HG02623 (cell line): ENCODE measurements around the gene BCAS3.
"Not testable (repeated sequence)": the region's sequence is repeated elsewhere in the genome, so short reads cannot be mapped to it uniquely, and the experiment has no call there.

Experiments
- ATAC-seq: cut with Tn5 transposase; IDR thresholded peaks from one replicate; pipeline ENCODE4 v1.9.1; 2021; ENCODE audit warnings: moderate library complexity; ENCODE audit not compliant: unreplicated experiment

The BCAS3 gene

GRCh38 chr17:60677308-60678117, at the start of gene BCAS3:
Gene BCAS3, plus strand, starts transcription at chr17:60677851.
- peak; percentile 97 for ATAC-seq

GRCh38 chr17:60628252-60628889, 49.3 kb upstream of the BCAS3 start:
- no peak for ATAC-seq

GRCh38 chr17:60629120-60629519, 48.5 kb upstream of the BCAS3 start:
- ATAC-seq: no peak

GRCh38 chr17:60630352-60630751, 47.3 kb upstream of the BCAS3 start:
- no peak for ATAC-seq

GRCh38 chr17:60631119-60631518, 46.5 kb upstream of the BCAS3 start:
- ATAC-seq: no peak

GRCh38 chr17:60637683-60638082, 40.0 kb upstream of the BCAS3 start:
- ATAC-seq: no peak

- ATAC-seq: no peak
These were observed 38.7 kb upstream of the BCAS3 start for GRCh38 chr17:60639019-60639330.

GRCh38 chr17:60640503-60640902, 37.1 kb upstream of the BCAS3 start:
- no peak for ATAC-seq

- ATAC-seq: no peak
These were observed 36.5 kb upstream of the BCAS3 start for GRCh38 chr17:60641126-60641525.

GRCh38 chr17:60641810-60642220, 35.8 kb upstream of the BCAS3 start:
- ATAC-seq: peak; percentile 60

GRCh38 chr17:60645918-60646523, 31.6 kb upstream of the BCAS3 start:
- no peak for ATAC-seq

- ATAC-seq: no peak
These were observed 30.9 kb upstream of the BCAS3 start for GRCh38 chr17:60646701-60647100.

- ATAC-seq: no peak
These were observed 29.9 kb upstream of the BCAS3 start for GRCh38 chr17:60647705-60648104.

GRCh38 chr17:60652454-60653247, 25.0 kb upstream of the BCAS3 start:
- peak; percentile 93 for ATAC-seq

GRCh38 chr17:60653569-60653968, 24.1 kb upstream of the BCAS3 start:
- no peak for ATAC-seq

GRCh38 chr17:60656499-60656898, 21.2 kb upstream of the BCAS3 start:
- ATAC-seq: no peak

GRCh38 chr17:60659156-60659555, 18.5 kb upstream of the BCAS3 start:
- ATAC-seq: no peak

- ATAC-seq: no peak
These were observed 16.2 kb upstream of the BCAS3 start for GRCh38 chr17:60661489-60661888.

- no peak for ATAC-seq
These were observed 13.6 kb upstream of the BCAS3 start for GRCh38 chr17:60664022-60664421.

GRCh38 chr17:60665602-60666001, 12.0 kb upstream of the BCAS3 start:
- ATAC-seq: no peak

GRCh38 chr17:60668741-60669140, 8.9 kb upstream of the BCAS3 start:
- ATAC-seq: not testable (repeated sequence)
